Activated CD8-positive, alpha-beta T cell treated with anti-CD3 and anti-CD28 coated beads for 36 hours (primary cell): ENCODE data around the gene CTBP1. TPM values are rescaled to one million over a fixed set of nuclear protein-coding genes. Genes with fewer than 3 reads are reported as not detected.

Source experiments
- ATAC-seq: fragments of 200-7000 bp; cut with Tn5 transposase; one replicate; pipeline ENCODE4 v1.10.0; 2021; ENCODE audit warnings: mild to moderate bottlenecking, moderate library complexity
- CTCF ChIA-PET: fragments of 350-600 bp; sonication (Branson Sonifier 250); formaldehyde crosslinking; loops from one replicate; lab custom pipeline; 2021; ENCODE audit warnings: antibody characterized with exemption; lab: Charles Lee
- POLR2A ChIA-PET: fragments of 350-600 bp; sonication (Branson Sonifier 250); formaldehyde crosslinking; loops from one replicate; lab custom pipeline; 2021; ENCODE audit warnings: antibody characterized with exemption; lab: Charles Lee
- DNase-seq: peaks from one replicate; pipeline ENCODE4 v3.0.0-alpha.2; 2020
- H3K27ac Mint-ChIP-seq: one replicate; pipeline ENCODE4 v1.8.0; 2021; ENCODE audit warnings: mild to moderate bottlenecking, mixed read lengths
- H3K27me3 Mint-ChIP-seq: one replicate; pipeline ENCODE4 v1.8.0; 2021; ENCODE audit warnings: mixed read lengths
- H3K36me3 Mint-ChIP-seq: one replicate; pipeline ENCODE4 v1.8.0; 2021; ENCODE audit warnings: low read depth, mixed read lengths
- H3K4me1 Mint-ChIP-seq: one replicate; pipeline ENCODE4 v1.8.0; 2021; ENCODE audit warnings: low read depth, mixed read lengths
- H3K4me3 Mint-ChIP-seq: one replicate; pipeline ENCODE4 v1.8.0; 2021; ENCODE audit warnings: mild to moderate bottlenecking, moderate library complexity, mixed read lengths
- H3K9me3 Mint-ChIP-seq: one replicate; pipeline ENCODE4 v1.8.0; 2021; ENCODE audit warnings: mixed read lengths
- CTCF ChIP-seq: fragments of 200-600 bp; IDR thresholded peaks from one replicate; pipeline ENCODE4 v1.8.0; 2022; ENCODE audit warnings: antibody characterized with exemption, mild to moderate bottlenecking
- intact Hi-C: fragments of 100-400 bp; cut with micrococcal nuclease; formaldehyde crosslinking; loops from one replicate; pipeline ENCODE4 v1.10.0; 2022
- total RNA-seq, 2 experiments: library from RNA; stranded (reverse); gene quantifications; one replicate each; pipeline ENCODE4 v1.2.3, GENCODE V29; 2021

The CTBP1 gene
- total RNA-seq, 2 experiments from 2014 or later, result 136 TPM

GRCh38 chr4:1225272-1226143 lies 23.4 kb downstream of the CTBP1 start:
- no peak for DNase-seq
- ChIA-PET CTCF (no interaction called here), POLR2A (no interaction called here)
- no peak for ATAC-seq
- Mint-ChIP-seq H3K9me3 (no peaks in the 10 kb centered on the region), H3K36me3 (peaks cover 46% of the 10 kb centered on the region), H3K4me1 (peaks cover 6% of the 10 kb centered on the region), H3K27me3 (no peaks in the 10 kb centered on the region), H3K27ac (no peak overlapping the region), H3K4me3 (no peak overlapping the region)
- no peak for TF ChIP-seq CTCF
- intact Hi-C loops, result no loop called here

GRCh38 chr4:1223841-1224809 lies 24.8 kb downstream of the CTBP1 start:
- intact Hi-C loops, result no loop called here
- no peak for DNase-seq
- no peak overlapping the region for H3K27ac Mint-ChIP-seq
- no peaks in the 10 kb centered on the region for H3K9me3 Mint-ChIP-seq
- ChIA-PET POLR2A (no interaction called here), CTCF (no interaction called here)
- H3K4me1 Mint-ChIP-seq, result peaks cover 15% of the 10 kb centered on the region
- no peaks in the 10 kb centered on the region for H3K27me3 Mint-ChIP-seq
- H3K4me3 Mint-ChIP-seq, result no peak overlapping the region
- TF ChIP-seq CTCF, result no peak
- H3K36me3 Mint-ChIP-seq, result peaks cover 48% of the 10 kb centered on the region
- ATAC-seq, result no peak

DNA sequence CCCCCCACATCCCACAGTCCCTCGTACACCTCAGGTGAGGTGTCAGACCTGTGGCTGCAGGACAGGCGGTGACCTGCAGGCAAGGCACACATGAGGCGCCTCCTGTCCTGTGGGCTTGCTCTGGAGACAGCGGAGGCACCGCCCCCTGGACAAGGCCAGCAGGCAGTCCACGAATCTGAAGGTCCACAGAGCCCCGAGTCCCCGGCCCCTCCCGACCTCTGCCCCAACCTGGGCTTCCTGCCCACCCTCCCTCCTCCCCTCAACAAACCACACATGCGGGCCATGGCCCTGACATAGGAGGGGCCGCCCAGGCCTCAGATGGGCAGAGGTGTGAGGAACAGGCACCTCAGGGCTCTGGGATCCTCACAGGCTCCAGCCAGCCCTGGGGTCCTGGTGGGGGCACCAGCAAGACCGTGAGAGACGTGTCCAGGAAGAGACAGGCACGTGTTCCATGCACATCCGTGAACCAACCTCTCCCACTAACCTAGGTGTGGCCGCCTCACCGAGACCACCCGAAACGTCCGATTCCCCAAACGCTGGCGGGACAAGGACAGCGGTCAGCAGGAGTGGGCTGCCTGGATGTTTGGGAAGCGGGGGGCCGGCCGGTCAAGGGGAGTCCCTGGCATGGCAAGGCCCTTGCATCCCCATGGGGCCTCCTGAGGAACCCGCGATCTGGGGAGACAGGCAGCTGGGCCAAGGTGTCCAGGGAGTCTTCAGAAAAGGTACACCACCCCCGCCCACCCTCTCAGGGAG lies 25.8 kb downstream of the CTBP1 start:
- H3K27ac Mint-ChIP-seq, result no peak overlapping the region
- intact Hi-C loops, result no loop called here
- TF ChIP-seq CTCF, result no peak

DNA sequence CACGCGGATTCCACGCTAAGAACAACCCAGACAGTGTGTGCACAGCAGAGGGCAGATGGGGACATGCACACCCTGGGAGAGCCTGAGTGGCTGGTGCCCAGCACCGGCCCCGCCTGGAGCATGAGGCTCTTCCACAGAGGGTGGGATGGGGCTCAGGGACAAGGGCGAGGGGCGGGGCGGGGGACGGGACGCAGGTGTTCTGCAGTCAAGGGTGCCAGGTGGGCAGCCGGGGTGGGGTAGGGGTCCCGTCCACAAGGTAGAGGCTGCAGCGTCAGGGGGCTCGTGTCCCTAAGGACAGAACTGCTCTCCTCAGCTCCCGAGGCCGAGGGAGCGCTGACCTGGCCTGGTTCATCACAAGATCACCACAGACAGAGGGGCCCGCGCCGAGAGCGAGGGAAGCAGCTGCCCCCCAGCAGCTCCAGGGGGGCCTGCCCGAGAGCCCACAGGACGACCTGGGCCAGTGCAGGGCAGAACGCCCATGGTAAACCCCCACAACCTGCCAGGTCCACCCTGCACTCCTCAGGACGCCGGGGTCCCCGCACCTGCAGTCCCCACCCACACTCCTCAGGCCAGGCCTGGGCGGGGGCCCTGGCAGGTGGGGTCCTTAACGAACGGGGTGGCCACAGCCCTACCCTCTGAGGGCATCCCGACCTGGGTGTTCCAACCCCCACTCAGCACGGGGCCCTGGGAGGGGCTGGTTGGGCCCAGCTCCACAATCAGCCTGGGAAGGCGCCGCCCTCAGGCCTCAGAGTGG lies 26.7 kb downstream of the CTBP1 start:
- POLR2A ChIA-PET, result no interaction called here
- H3K36me3 Mint-ChIP-seq, result peaks cover 52% of the 10 kb centered on the region
- H3K27me3 Mint-ChIP-seq, result no peaks in the 10 kb centered on the region

More for the DNA sequence above, 25.8 kb downstream of the CTBP1 start:
- ATAC-seq (peak; percentile 22), DNase-seq (no peak)
- H3K4me3 Mint-ChIP-seq, result no peak overlapping the region
- CTCF ChIA-PET, result no interaction called here
- no peaks in the 10 kb centered on the region for H3K9me3 Mint-ChIP-seq
- POLR2A ChIA-PET, result no interaction called here
- H3K27me3 Mint-ChIP-seq, result no peaks in the 10 kb centered on the region
- H3K4me1 Mint-ChIP-seq, result peaks cover 22% of the 10 kb centered on the region
- H3K36me3 Mint-ChIP-seq, result peaks cover 53% of the 10 kb centered on the region

More for the DNA sequence above, 26.7 kb downstream of the CTBP1 start:
- peaks cover 29% of the 10 kb centered on the region for H3K4me1 Mint-ChIP-seq
- CTCF ChIA-PET, result no interaction called here
- ATAC-seq, result no peak
- H3K27ac Mint-ChIP-seq, result no peak overlapping the region
- no peak for TF ChIP-seq CTCF
- no peak for DNase-seq
- H3K4me3 Mint-ChIP-seq, result no peak overlapping the region
- no peaks in the 10 kb centered on the region for H3K9me3 Mint-ChIP-seq
- intact Hi-C loops, result no loop called here
